IMR-90 (cell line): Measurements from ENCODE around the gene CDNF. TPM values are rescaled to one million over a fixed set of nuclear protein-coding genes. Genes with fewer than 3 reads are reported as not detected.

Experiments
- ATAC-seq: fragments of 200-7000 bp; cut with Tn5 transposase; 2 replicates; pipeline ENCODE4 v1.9.1; 2020; ENCODE audit warnings: low read depth, mild to moderate bottlenecking, moderate library complexity
- BruUV-seq: library from RNA; stranded (reverse); fragments of 400-500 nt; replicated peaks from 2 replicates; lab custom pipeline; 2021; lab: Mats Ljungman, UMichigan
- CTCF ChIA-PET: fragments of 300-600 bp; formaldehyde crosslinking; extraction: SDS; loops from one replicate; lab custom pipeline; 2021; ENCODE audit warnings: antibody characterized with exemption; lab: Yijun Ruan, JAX
- POLR2A ChIA-PET: fragments of 300-600 bp; sonication (Branson Sonifier 250); formaldehyde crosslinking; loops from one replicate; lab custom pipeline; 2022; ENCODE audit warnings: antibody characterized with exemption; ENCODE audit not compliant: unreplicated experiment; lab: Charles Lee
- DNase-seq: peaks from one replicate; pipeline ENCODE4 v3.0.0; 2013
- H2AFZ ChIP-seq: replicated peaks from 2 replicates; pipeline ENCODE3; 2013; ENCODE audit warnings: low read length, mild to moderate bottlenecking; ENCODE audit not compliant: poor library complexity
- H2AK5ac ChIP-seq: 2 replicates; pipeline ENCODE4 v1.6.1; 2013; ENCODE audit warnings: low read depth, low read length, inconsistent platforms
- H2AK9ac ChIP-seq: replicated peaks from 2 replicates; pipeline ENCODE3; 2013; ENCODE audit warnings: mild to moderate bottlenecking, low read depth, low read length, moderate library complexity; ENCODE audit not compliant: poor library complexity
- H2BK120ac ChIP-seq: 2 replicates; pipeline ENCODE4 v1.6.1; 2013; ENCODE audit warnings: low read depth, low read length, inconsistent platforms
- H2BK15ac ChIP-seq: 3 replicates; pipeline ENCODE4 v1.6.1; 2013; ENCODE audit warnings: low read depth, low read length, inconsistent platforms
- H2BK20ac ChIP-seq: 2 replicates; pipeline ENCODE4 v1.6.1; 2013; ENCODE audit warnings: low read depth, mild to moderate bottlenecking, inconsistent platforms, low read length, moderate library complexity
- H2BK5ac ChIP-seq: 2 replicates; pipeline ENCODE4 v1.6.1; 2013; ENCODE audit warnings: mild to moderate bottlenecking, low read depth, low read length, inconsistent platforms; ENCODE audit not compliant: poor library complexity, severe bottlenecking
- H3K14ac ChIP-seq: replicated peaks from 2 replicates; pipeline ENCODE4 v1.6.1; 2013; ENCODE audit warnings: low read depth, low read length, inconsistent platforms
- H3K18ac ChIP-seq: 2 replicates; pipeline ENCODE4 v1.6.1; 2013; ENCODE audit warnings: low read depth, low read length, control low read depth
- H3K23ac ChIP-seq: 2 replicates; pipeline ENCODE4 v1.6.1; 2013; ENCODE audit warnings: low read depth, low read length, inconsistent platforms
- H3K27ac ChIP-seq: 2 replicates; pipeline ENCODE4 v1.5.1; 2013; ENCODE audit warnings: mild to moderate bottlenecking, control low read depth, low read length; ENCODE audit not compliant: insufficient read depth
- H3K27me3 ChIP-seq: 2 replicates; pipeline ENCODE4 v1.6.1; 2013; ENCODE audit warnings: low read length; ENCODE audit not compliant: control insufficient read depth, insufficient read depth
- H3K36me3 ChIP-seq: 2 replicates; pipeline ENCODE4 v1.6.1; 2013; ENCODE audit warnings: low read length, mixed read lengths; ENCODE audit not compliant: control insufficient read depth, insufficient read depth
- H3K4ac ChIP-seq: 2 replicates; pipeline ENCODE4 v1.6.1; 2013; ENCODE audit warnings: low read depth, low read length, inconsistent platforms
- H3K4me1 ChIP-seq: 2 replicates; pipeline ENCODE4 v1.6.1; 2013; ENCODE audit warnings: low read length, mixed read lengths; ENCODE audit not compliant: control insufficient read depth, insufficient read depth
- H3K4me2 ChIP-seq: 2 replicates; pipeline ENCODE4 v1.6.1; 2013; ENCODE audit warnings: low read depth, mild to moderate bottlenecking, control low read depth, low read length, moderate library complexity
- H3K4me3 ChIP-seq: 2 replicates; pipeline ENCODE4 v1.5.1; 2013; ENCODE audit warnings: low read depth, mild to moderate bottlenecking, control low read depth, low read length, moderate library complexity; ENCODE audit not compliant: insufficient read depth
- H3K56ac ChIP-seq: 2 replicates; pipeline ENCODE4 v1.6.1; 2013; ENCODE audit warnings: low read length, inconsistent platforms; ENCODE audit not compliant: insufficient read depth; ENCODE audit errors: extremely low read depth
- H3K79me1 ChIP-seq, 2 experiments: 2 replicates each; pipeline ENCODE4 v1.6.1; 2013; ENCODE audit warnings: low read length in 2 of 2, inconsistent platforms in 1 of 2, low read depth in 1 of 2
- H3K9ac ChIP-seq: 2 replicates; pipeline ENCODE4 v1.6.1; 2013; ENCODE audit warnings: low read depth, low read length, control low read depth
- H3K9me1 ChIP-seq: 2 replicates; pipeline ENCODE4 v1.6.1; 2013; ENCODE audit warnings: low read length, inconsistent platforms; ENCODE audit not compliant: insufficient read depth
- H3K9me3 ChIP-seq: 2 replicates; pipeline ENCODE4 v1.6.1; 2013; ENCODE audit warnings: low read length; ENCODE audit not compliant: control insufficient read depth, insufficient read depth
- H4K20me1 ChIP-seq: 2 replicates; pipeline ENCODE4 v1.6.1; 2013; ENCODE audit warnings: low read length, inconsistent platforms; ENCODE audit not compliant: insufficient read depth
- H4K5ac ChIP-seq: 2 replicates; pipeline ENCODE4 v1.6.1; 2013; ENCODE audit warnings: mild to moderate bottlenecking, low read depth, low read length, control low read depth
- H4K8ac ChIP-seq, 2 experiments: 2 replicates each; pipeline ENCODE4 v1.6.1; 2013; ENCODE audit warnings: low read depth in 2 of 2, low read length in 2 of 2, control low read depth in 1 of 2, inconsistent platforms in 1 of 2
- H4K91ac ChIP-seq: 2 replicates; pipeline ENCODE4 v1.6.1; 2013; ENCODE audit warnings: low read depth, low read length, inconsistent platforms; ENCODE audit not compliant: insufficient read depth
- CHD1 ChIP-seq: IDR thresholded peaks from 2 replicates; pipeline ENCODE4 v1.6.1; 2012; ENCODE audit warnings: low read depth, low read length, improper control_type of control experiment
- MAFK ChIP-seq: IDR thresholded peaks from 2 replicates; pipeline ENCODE4 v1.6.1; 2012; ENCODE audit warnings: low read depth, low read length, improper control_type of control experiment
- WGBS, 2 experiments: methylation state at CpG; one replicate each; pipeline versions ENCODE4 v1.1.5 to v1.1.7; 2013; ENCODE audit warnings: missing lambda C conversion rate in 2 of 2; ENCODE audit not compliant: insufficient read length in 1 of 2; ENCODE audit errors: extremely low coverage in 2 of 2; 5-methylcytosine and 5-hydroxymethylcytosine counted together
- dilution Hi-C: fragments of 300-500 bp; cut with HindIII; formaldehyde crosslinking; loops from one replicate; pipeline ENCODE4 v1.14.3; 2018; ENCODE audit warnings: low sequenced_read_pairs; ENCODE audit not compliant: unreplicated experiment
- in situ Hi-C: fragments of 300-500 bp; cut with MboI; formaldehyde crosslinking; loops from 3 replicates; pipeline ENCODE4 v1.14.3; 2019; ENCODE audit warnings: low sequenced_read_pairs, inconsistent platforms, mixed read lengths
- intact Hi-C: fragments of 100-400 bp; cut with micrococcal nuclease; formaldehyde crosslinking; loops from 2 replicates; pipeline ENCODE4 v1.10.0; 2022
- polyA plus RNA-seq, 3 experiments: library from polyadenylated mRNA; depleted of rRNA; stranded (reverse); fragments of >200 nt; gene quantifications; 2 replicates each; pipeline ENCODE4 v1.2.3, GENCODE V29; 2012; ENCODE audit warnings: low replicate concordance in 1 of 3
- total RNA-seq: library from RNA; depleted of rRNA; stranded (reverse); fragments of >200 nt; gene quantifications from 2 replicates; pipeline ENCODE4 v1.2.3, GENCODE V29; 2012

Gene CDNF
- total and polyA plus RNA-seq, 2 of the 4 experiments (the other 2 are of a cell fraction), result 0.72 to 1.3 TPM

GRCh38 chr10:14787938-14788337 is 49.9 kb downstream of the CDNF start:
- H3K27ac ChIP-seq, result no peak overlapping the region
- ATAC-seq (peak; percentile 61; the same call in 1 of the 2 replicates), DNase-seq (no peak)
- no peak overlapping the region for H2AK9ac ChIP-seq
- no peak overlapping the region for H3K23ac ChIP-seq
- no CpG with 5 or more reads among the region's 5 CpGs for WGBS, 2 experiments
- no peak overlapping the region; the same call in 1 of the 2 replicates for H3K18ac ChIP-seq
- TF ChIP-seq CHD1 (no peak), MAFK (peak; percentile 90)
- H3K4me2 ChIP-seq, result no peak overlapping the region
- no peak overlapping the region for H3K14ac ChIP-seq
- no peak overlapping the region for H3K56ac ChIP-seq
- no peaks in the 10 kb centered on the region for H4K20me1 ChIP-seq
- H3K4ac ChIP-seq, result no peak overlapping the region
- H2BK120ac ChIP-seq, result no peak overlapping the region
- peaks cover 5% of the 10 kb centered on the region for H3K9me3 ChIP-seq
- no peaks in the 10 kb centered on the region for H3K9me1 ChIP-seq
- CTCF ChIA-PET, result interaction anchor here (0.7 kb wide), 1 partner anchor 13 kb away, joined by 5 read pairs; no protein-coding TSS in a partner anchor
- H2BK5ac ChIP-seq, result no peak overlapping the region
- H4K5ac ChIP-seq, result no peak overlapping the region
- intact Hi-C loops (no loop called here), in situ Hi-C loops (no loop called here), dilution Hi-C loops (no loop called here)
- no peak overlapping the region for H4K91ac ChIP-seq
- no peak overlapping the region for H2BK15ac ChIP-seq
- no peaks in the 10 kb centered on the region for H3K4me1 ChIP-seq
- no peak overlapping the region for H2BK20ac ChIP-seq
- no peak overlapping the region for H2AK5ac ChIP-seq
- no TSS peak for BruUV-seq
- no peak overlapping the region for H2AFZ ChIP-seq
- peaks cover 2% of the 10 kb centered on the region; the same call in 1 of the 2 replicates for H3K27me3 ChIP-seq
- no peaks in the 10 kb centered on the region for H3K36me3 ChIP-seq
- POLR2A ChIA-PET, result no interaction called here
- no peaks in the 10 kb centered on the region for H3K79me1 ChIP-seq
- H3K9ac ChIP-seq, result no peak overlapping the region
- no peak overlapping the region for H4K8ac ChIP-seq
- no peak overlapping the region for H3K4me3 ChIP-seq
